HepG2 (cell line): ENCODE measurements around the gene SLCO2B1. TPM values are rescaled to one million over a fixed set of nuclear protein-coding genes. Genes with fewer than 3 reads are reported as not detected.

Experiments used
- ATAC-seq: fragments of 200-7000 bp; cut with Tn5 transposase; 3 replicates; pipeline ENCODE4 v1.9.1; 2020; ENCODE audit warnings: mild to moderate bottlenecking, moderate library complexity
- BruUV-seq: library from RNA; stranded (reverse); fragments of 400-500 nt; replicated peaks from 2 replicates; lab custom pipeline; 2021; lab: Mats Ljungman, UMichigan
- CTCF ChIA-PET: fragments of 300-600 bp; formaldehyde crosslinking; extraction: SDS; loops from one replicate; lab custom pipeline; 2021; ENCODE audit warnings: low total read pairs, inconsistent platforms, low intra/inter-chr PET ratio; lab: Yijun Ruan, JAX
- POLR2A ChIA-PET: fragments of 350-600 bp; sonication (Branson Sonifier 250); formaldehyde crosslinking; loops from one replicate; lab custom pipeline; 2020; ENCODE audit warnings: antibody characterized with exemption, inconsistent platforms; lab: Yijun Ruan, JAX
- DNase-seq: peaks from one replicate; pipeline ENCODE4 v3.0.0-alpha.2; 2015; ENCODE audit warnings: low spot score
- FAIRE-seq: peaks from 3 replicates; lab custom pipeline; 2011; peaks lifted over from hg19 to GRCh38; lab: Jason Lieb, UNC
- H2AFZ ChIP-seq: one replicate; pipeline ENCODE4 v1.6.1; 2011; ENCODE audit warnings: low read length, inconsistent platforms
- H3K27ac ChIP-seq: fragments of 300-600 bp; 3 replicates; pipeline ENCODE4 v1.8.0; 2011; ENCODE audit warnings: mixed run types, mild to moderate bottlenecking, mixed read lengths, low read length, inconsistent platforms; ENCODE audit not compliant: insufficient read depth; ENCODE audit errors: extremely low read length
- H3K27me3 ChIP-seq, 2 experiments: fragments of 200-600 bp in 1 of 2; 2 replicates in 1 of 2; 3 replicates in 1 of 2; pipeline versions ENCODE4 v1.6.0 to v1.8.0; 2011; ENCODE audit warnings: low read length in 2 of 2, mild to moderate bottlenecking in 2 of 2, moderate library complexity in 2 of 2, inconsistent platforms in 1 of 2; ENCODE audit not compliant: insufficient read depth in 2 of 2, control insufficient read depth in 1 of 2
- H3K36me3 ChIP-seq, 2 experiments: fragments of 200-600 bp in 1 of 2; replicated peaks in 1 of 2; 2 replicates in 1 of 2; 3 replicates in 1 of 2; pipeline versions ENCODE4 v1.5.1 to v1.8.0; 2011; ENCODE audit warnings: low read length in 2 of 2, inconsistent platforms in 1 of 2; ENCODE audit not compliant: insufficient read depth in 2 of 2, control insufficient read depth in 1 of 2
- H3K4me1 ChIP-seq: 2 replicates; pipeline ENCODE4 v1.5.1; 2012; ENCODE audit warnings: low read length, inconsistent platforms; ENCODE audit not compliant: insufficient read depth
- H3K4me2 ChIP-seq: 2 replicates; pipeline ENCODE4 v1.6.0; 2011; ENCODE audit warnings: low read depth, low read length, inconsistent platforms
- H3K4me3 ChIP-seq, 3 experiments: fragments of 200-600 bp in 1 of 3; sonication (generic), shearing (Covaris generic) in 1 of 3; replicated peaks in 1 of 3; 2 replicates each; pipeline ENCODE4 v1.5.1; 2011 to 2016; ENCODE audit warnings: low read length in 3 of 3, inconsistent platforms in 2 of 3, low read depth in 2 of 3, mild to moderate bottlenecking in 2 of 3, control low read depth in 1 of 3, mixed read lengths in 1 of 3; ENCODE audit not compliant: insufficient read depth in 1 of 3
- H3K79me2 ChIP-seq: one replicate; pipeline ENCODE4 v1.6.1; 2011; ENCODE audit warnings: low read length, inconsistent platforms; ENCODE audit not compliant: insufficient read depth
- H3K9ac ChIP-seq: 2 replicates; pipeline ENCODE4 v1.6.0; 2011; ENCODE audit warnings: mild to moderate bottlenecking, low read depth, low read length, inconsistent platforms; ENCODE audit not compliant: insufficient read depth
- H3K9me3 ChIP-seq: 2 replicates; pipeline ENCODE4 v1.5.1; 2012; ENCODE audit warnings: mild to moderate bottlenecking, low read length
- H4K20me1 ChIP-seq: 2 replicates; pipeline ENCODE4 v1.6.0; 2011; ENCODE audit warnings: inconsistent platforms, mild to moderate bottlenecking, low read length, moderate library complexity; ENCODE audit not compliant: insufficient read depth
- BORCS8-MEF2B ChIP-seq: sonication (generic); formaldehyde crosslinking; IDR thresholded peaks from 2 replicates; pipeline ENCODE4 v1.8.0; 2022; ENCODE audit warnings: mild to moderate bottlenecking, missing genetic modification reagents
- EHMT2 ChIP-seq: fragments of 200-600 bp; sonication (generic); IDR thresholded peaks from 2 replicates; pipeline ENCODE4 v1.7.0; 2017; ENCODE audit warnings: antibody characterized with exemption, low read depth, low read length, borderline replicate concordance
- FOXA1 ChIP-seq, 2 experiments: fragments of 450-650 bp in 1 of 2; sonication (generic) in 1 of 2; formaldehyde crosslinking in 1 of 2; IDR thresholded peaks; 2 replicates each; pipeline versions ENCODE4 v1.4.0 to v1.6.1; 2016 to 2020; ENCODE audit warnings: missing genetic modification reagents in 1 of 2
- KLF15 ChIP-seq: sonication (generic); formaldehyde crosslinking; IDR thresholded peaks from 2 replicates; pipeline ENCODE4 v1.8.1; 2023; ENCODE audit warnings: borderline replicate concordance, mild to moderate bottlenecking, inconsistent platforms, missing genetic modification reagents, mixed read lengths
- RFX1 ChIP-seq: fragments of 450-650 bp; IDR thresholded peaks from 2 replicates; pipeline ENCODE4 v1.6.1; 2017
- TAF15 ChIP-seq: fragments of 200-400 bp; formaldehyde crosslinking; IDR thresholded peaks from one replicate; pipeline ENCODE4 v1.6.1; 2018; ENCODE audit warnings: mild to moderate bottlenecking, low read depth, low read length; ENCODE audit not compliant: poor library complexity, severe bottlenecking
- TGIF2 ChIP-seq: IDR thresholded peaks from 2 replicates; pipeline ENCODE4 v1.6.1; 2016; ENCODE audit warnings: control low read depth, missing compliant biosample characterization
- ZFP62 ChIP-seq: sonication (generic); formaldehyde crosslinking; IDR thresholded peaks from 2 replicates; pipeline ENCODE4 v1.4.0; 2020; ENCODE audit warnings: missing genetic modification reagents
- ZNF136 ChIP-seq: sonication (generic); formaldehyde crosslinking; IDR thresholded peaks from 2 replicates; pipeline ENCODE4 v1.8.1; 2022; ENCODE audit warnings: low read depth, mild to moderate bottlenecking, moderate library complexity, missing genetic modification reagents
- ZNF225 ChIP-seq: sonication (generic); formaldehyde crosslinking; IDR thresholded peaks from 2 replicates; pipeline ENCODE4 v1.4.0; 2020; ENCODE audit warnings: mild to moderate bottlenecking, missing genetic modification reagents
- ZNF280D ChIP-seq: sonication (generic); formaldehyde crosslinking; IDR thresholded peaks from 2 replicates; pipeline ENCODE4 v1.5.1; 2020; ENCODE audit warnings: mild to moderate bottlenecking, missing genetic modification reagents
- ZNF549 ChIP-seq: sonication (generic); formaldehyde crosslinking; IDR thresholded peaks from 2 replicates; pipeline ENCODE4 v1.5.0; 2020; ENCODE audit warnings: missing genetic modification reagents
- ZNF775 ChIP-seq: sonication (generic); formaldehyde crosslinking; IDR thresholded peaks from 2 replicates; pipeline ENCODE4 v1.4.0; 2020; ENCODE audit warnings: missing genetic modification reagents, mild to moderate bottlenecking, moderate library complexity, borderline replicate concordance
- WGBS: methylation state at CpG from one replicate; pipeline ENCODE4 v1.1.6; 2017; ENCODE audit warnings: low lambda C conversion rate; 5-methylcytosine and 5-hydroxymethylcytosine counted together
- in situ Hi-C: cut with HindIII; loops from 2 replicates; pipeline ENCODE4 v1.10.0; 2017; ENCODE audit warnings: low pct_unique_long_range_greater_than_20kb; ENCODE audit not compliant: extremely low pct_ligation_motif_present
- intact Hi-C: fragments of 100-400 bp; cut with micrococcal nuclease; formaldehyde crosslinking; loops from one replicate; pipeline ENCODE4 v1.10.0; 2022; ENCODE audit not compliant: unreplicated experiment
- polyA plus RNA-seq, 8 experiments: library from polyadenylated mRNA; depleted of rRNA in 3 of 8; stranded (reverse) in 7 of 8; unstranded in 1 of 8; fragments of >200 nt; fragmentation: Illumina TruSeq in 4 of 8; extraction: Trizol in 4 of 8; gene quantifications; 2 replicates each; pipeline versions ENCODE4 v1.2.1 to v1.2.3, GENCODE V29; 2011 to 2016; ENCODE audit warnings: low read depth in 4 of 8, missing spikeins in 1 of 8, mixed read lengths in 1 of 8; ENCODE audit not compliant: insufficient read depth in 1 of 8
- total RNA-seq, 5 experiments: library from RNA; depleted of rRNA; stranded (reverse); fragments of >200 nt; fragmentation: Illumina TruSeq; extraction: Trizol; gene quantifications; 2 replicates each; pipeline ENCODE4 v1.2.3, GENCODE V29; 2016; ENCODE audit warnings: low read depth in 1 of 5

The SLCO2B1 gene
- total and polyA plus RNA-seq, 2 of the 13 experiments (the other 11 are each of a cell fraction or from before 2014, with no cell fraction given): 15.3 to 19.8 TPM

- CTCF ChIA-PET: no interaction called here
- POLR2A ChIA-PET: no interaction called here
- WGBS: 3% methylated on average over 5 of the region's 7 CpGs
- ATAC-seq (no peak), DNase-seq (no peak), FAIRE-seq (no peak)
- no peaks in the 10 kb centered on the region for H3K9me3 ChIP-seq
- no peak for TF ChIP-seq FOXA1 (IDR thresholded peaks at IDR 0.05)
- TF ChIP-seq FOXA1 (CRISPR knock-in tag; IDR thresholded peaks at IDR 0.05): no peak
- TF ChIP-seq BORCS8-MEF2B: no peak
- H4K20me1 ChIP-seq: 0 out of 2 replicates have a peak, but pooled peaks cover 2% of the 10 kb centered on the region
- in situ Hi-C loops (loop anchor here (5.0 to 10.0 kb wide), 4 partner anchors 34 to 311 kb away; no protein-coding TSS in a partner anchor), intact Hi-C loops (no loop called here)
- H2AFZ ChIP-seq: no peak overlapping the region
- no peaks in the 10 kb centered on the region for H3K79me2 ChIP-seq
- no peak overlapping the region for H3K9ac ChIP-seq
- H3K27me3 ChIP-seq: peaks cover 8 to 43% of the 10 kb centered on the region in 2 experiments
- peaks cover 12% of the 10 kb centered on the region; the same call in 1 of the 2 replicates for H3K4me1 ChIP-seq
- H3K4me3 ChIP-seq: no peak overlapping the region
- no peak overlapping the region for H3K27ac ChIP-seq
- H3K36me3 ChIP-seq: no peaks in the 10 kb centered on the region
- no TSS peak for BruUV-seq
- H3K4me2 ChIP-seq: no peak overlapping the region
Measured at GRCh38 chr11:75246006-75246670, 95.2 kb downstream of the SLCO2B1 start.

- Histone ChIP-seq H2AFZ (no peak overlapping the region), H3K27ac (no peak overlapping the region), H3K79me2 (no peaks in the 10 kb centered on the region), H3K4me3 (no peak overlapping the region), H3K27me3 (peaks cover 8 to 43% of the 10 kb centered on the region in 2 experiments), H3K9me3 (no peaks in the 10 kb centered on the region), H3K4me1 (peaks cover 12% of the 10 kb centered on the region; the same call in 1 of the 2 replicates), H3K9ac (no peak overlapping the region), H3K4me2 (no peak overlapping the region), H3K36me3 (no peaks in the 10 kb centered on the region), H4K20me1 (0 out of 2 replicates have a peak, but pooled peaks cover 2% of the 10 kb centered on the region)
- DNase-seq (no peak), FAIRE-seq (no peak), ATAC-seq (no peak)
- BruUV-seq: no TSS peak
- in situ Hi-C loops: loop anchor here (5.0 to 10.0 kb wide), 4 partner anchors 35 to 312 kb away; no protein-coding TSS in a partner anchor
- 18% methylated on average over 9 of the region's 11 CpGs for WGBS
- ChIA-PET CTCF (interaction anchor here (3.1 to 4.9 kb wide), 2 partner anchors 105 to 317 kb away, joined by 31 to 72 read pairs; no protein-coding TSS in a partner anchor), POLR2A (no interaction called here)
- intact Hi-C loops: no loop called here
- TF ChIP-seq TGIF2 (no peak), RFX1 (no peak), ZNF775 (CRISPR knock-in tag) (no peak), ZNF280D (CRISPR knock-in tag) (no peak), EHMT2 (no peak), KLF15 (no peak), ZNF549 (CRISPR knock-in tag) (no peak), ZNF136 (CRISPR knock-in tag) (no peak), TAF15 (no peak), ZFP62 (CRISPR knock-in tag) (no peak), ZNF225 (CRISPR knock-in tag) (no peak)
Measured at GRCh38 chr11:75246671-75247350, 95.9 kb downstream of the SLCO2B1 start.
